ENCODE results near the gene SWI5. TPM values are rescaled to one million over a fixed set of nuclear protein-coding genes. Genes with fewer than 3 reads are reported as not detected.

Gene SWI5
- total and polyA plus RNA-seq, 2 experiments from 2014 or later: 26.6 to 42.5 TPM

DNA sequence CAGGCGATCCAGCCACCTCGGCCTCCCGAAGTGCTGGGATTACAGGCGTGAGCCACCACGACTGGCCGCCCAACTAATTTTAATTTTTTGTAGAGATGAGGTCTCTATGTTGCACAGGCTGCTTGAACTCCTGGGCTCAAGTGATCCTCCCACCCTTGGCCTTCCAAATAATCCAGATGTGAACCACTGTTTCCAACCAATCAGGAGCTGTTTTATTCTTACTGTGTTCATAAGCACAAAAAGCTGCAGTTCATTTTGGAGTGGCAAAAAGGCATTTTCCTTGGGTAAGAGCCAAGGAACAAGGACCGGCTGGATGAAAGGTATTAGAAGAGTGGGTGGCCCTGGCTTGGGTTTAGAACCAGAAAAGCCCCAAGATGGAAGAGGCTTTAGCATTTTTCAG, 59.1 kb downstream of the SWI5 start (continued):
- TF ChIP-seq, protein P1, sequence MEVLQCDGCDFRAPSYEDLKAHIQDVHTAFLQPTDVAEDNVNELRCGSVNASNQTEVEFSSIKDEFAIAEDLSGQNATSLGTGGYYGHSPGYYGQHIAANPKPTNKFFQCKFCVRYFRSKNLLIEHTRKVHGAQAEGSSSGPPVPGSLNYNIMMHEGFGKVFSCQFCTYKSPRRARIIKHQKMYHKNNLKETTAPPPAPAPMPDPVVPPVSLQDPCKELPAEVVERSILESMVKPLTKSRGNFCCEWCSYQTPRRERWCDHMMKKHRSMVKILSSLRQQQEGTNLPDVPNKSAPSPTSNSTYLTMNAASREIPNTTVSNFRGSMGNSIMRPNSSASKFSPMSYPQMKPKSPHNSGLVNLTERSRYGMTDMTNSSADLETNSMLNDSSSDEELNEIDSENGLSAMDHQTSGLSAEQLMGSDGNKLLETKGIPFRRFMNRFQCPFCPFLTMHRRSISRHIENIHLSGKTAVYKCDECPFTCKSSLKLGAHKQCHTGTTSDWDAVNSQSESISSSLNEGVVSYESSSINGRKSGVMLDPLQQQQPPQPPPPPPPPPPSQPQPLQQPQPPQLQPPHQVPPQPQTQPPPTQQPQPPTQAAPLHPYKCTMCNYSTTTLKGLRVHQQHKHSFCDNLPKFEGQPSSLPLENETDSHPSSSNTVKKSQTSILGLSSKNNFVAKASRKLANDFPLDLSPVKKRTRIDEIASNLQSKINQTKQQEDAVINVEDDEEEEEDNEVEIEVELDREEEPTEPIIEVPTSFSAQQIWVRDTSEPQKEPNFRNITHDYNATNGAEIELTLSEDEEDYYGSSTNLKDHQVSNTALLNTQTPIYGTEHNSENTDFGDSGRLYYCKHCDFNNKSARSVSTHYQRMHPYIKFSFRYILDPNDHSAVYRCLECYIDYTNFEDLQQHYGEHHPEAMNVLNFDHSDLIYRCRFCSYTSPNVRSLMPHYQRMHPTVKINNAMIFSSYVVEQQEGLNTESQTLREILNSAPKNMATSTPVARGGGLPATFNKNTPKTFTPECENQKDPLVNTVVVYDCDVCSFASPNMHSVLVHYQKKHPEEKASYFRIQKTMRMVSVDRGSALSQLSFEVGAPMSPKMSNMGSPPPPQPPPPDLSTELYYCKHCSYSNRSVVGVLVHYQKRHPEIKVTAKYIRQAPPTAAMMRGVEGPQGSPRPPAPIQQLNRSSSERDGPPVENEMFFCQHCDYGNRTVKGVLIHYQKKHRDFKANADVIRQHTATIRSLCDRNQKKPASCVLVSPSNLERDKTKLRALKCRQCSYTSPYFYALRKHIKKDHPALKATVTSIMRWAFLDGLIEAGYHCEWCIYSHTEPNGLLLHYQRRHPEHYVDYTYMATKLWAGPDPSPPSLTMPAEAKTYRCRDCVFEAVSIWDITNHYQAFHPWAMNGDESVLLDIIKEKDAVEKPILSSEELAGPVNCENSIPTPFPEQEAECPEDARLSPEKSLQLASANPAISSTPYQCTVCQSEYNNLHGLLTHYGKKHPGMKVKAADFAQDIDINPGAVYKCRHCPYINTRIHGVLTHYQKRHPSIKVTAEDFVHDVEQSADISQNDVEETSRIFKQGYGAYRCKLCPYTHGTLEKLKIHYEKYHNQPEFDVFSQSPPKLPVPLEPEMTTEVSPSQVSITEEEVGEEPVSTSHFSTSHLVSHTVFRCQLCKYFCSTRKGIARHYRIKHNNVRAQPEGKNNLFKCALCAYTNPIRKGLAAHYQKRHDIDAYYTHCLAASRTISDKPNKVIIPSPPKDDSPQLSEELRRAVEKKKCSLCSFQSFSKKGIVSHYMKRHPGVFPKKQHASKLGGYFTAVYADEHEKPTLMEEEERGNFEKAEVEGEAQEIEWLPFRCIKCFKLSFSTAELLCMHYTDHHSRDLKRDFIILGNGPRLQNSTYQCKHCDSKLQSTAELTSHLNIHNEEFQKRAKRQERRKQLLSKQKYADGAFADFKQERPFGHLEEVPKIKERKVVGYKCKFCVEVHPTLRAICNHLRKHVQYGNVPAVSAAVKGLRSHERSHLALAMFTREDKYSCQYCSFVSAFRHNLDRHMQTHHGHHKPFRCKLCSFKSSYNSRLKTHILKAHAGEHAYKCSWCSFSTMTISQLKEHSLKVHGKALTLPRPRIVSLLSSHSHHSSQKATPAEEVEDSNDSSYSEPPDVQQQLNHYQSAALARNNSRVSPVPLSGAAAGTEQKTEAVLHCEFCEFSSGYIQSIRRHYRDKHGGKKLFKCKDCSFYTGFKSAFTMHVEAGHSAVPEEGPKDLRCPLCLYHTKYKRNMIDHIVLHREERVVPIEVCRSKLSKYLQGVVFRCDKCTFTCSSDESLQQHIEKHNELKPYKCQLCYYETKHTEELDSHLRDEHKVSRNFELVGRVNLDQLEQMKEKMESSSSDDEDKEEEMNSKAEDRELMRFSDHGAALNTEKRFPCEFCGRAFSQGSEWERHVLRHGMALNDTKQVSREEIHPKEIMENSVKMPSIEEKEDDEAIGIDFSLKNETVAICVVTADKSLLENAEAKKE (CRISPR knock-in tag; IDR thresholded peaks at IDR 0.05): no peak
- no peak for TF ChIP-seq EZH2phosphoT487 (IDR thresholded peaks at IDR 0.05; ENCODE audit: unreplicated experiment)

DNA sequence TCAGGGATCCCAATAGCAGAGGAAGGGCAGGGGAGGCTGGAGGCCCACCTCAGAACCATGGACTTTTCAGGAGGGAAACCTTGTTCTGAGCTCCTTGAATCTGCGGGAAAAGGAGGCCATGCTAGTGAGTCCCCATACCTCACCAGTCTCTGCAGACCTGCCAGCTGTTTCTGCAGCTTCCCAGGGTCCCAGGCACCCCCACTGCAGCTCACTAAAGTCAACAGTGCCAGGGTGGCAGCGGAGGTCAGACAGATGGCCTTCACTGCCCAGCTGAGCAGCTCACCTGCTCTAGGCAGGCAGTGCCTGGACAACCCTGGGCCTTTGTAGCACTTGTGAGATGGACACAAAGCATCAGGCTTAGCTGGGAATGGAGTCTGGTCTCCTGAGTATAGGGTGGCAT, 59.8 kb downstream of the SWI5 start:
- no peaks in the 10 kb centered on the region for H3K79me2 ChIP-seq (replicated peaks; ENCODE audit: insufficient read depth)
- peaks cover 5% of the 10 kb centered on the region; the same call in 1 of the 2 replicates for H3F3A ChIP-seq (replicated peaks; ENCODE audit: low read depth)
- no peaks in the 10 kb centered on the region for H3K9me2 ChIP-seq (ENCODE audit: insufficient read depth)
- no peaks in the 10 kb centered on the region for H3K4me1 Mint-ChIP-seq
- H3K27me3 Mint-ChIP-seq (ENCODE audit: insufficient read depth, low read depth, poor library complexity): peaks cover 11% of the 10 kb centered on the region
- H3K36me3 ChIP-seq (ENCODE audit: insufficient read depth): no peaks in the 10 kb centered on the region
- H3K27ac ChIP-seq (ENCODE audit: low read depth): no peak overlapping the region
- DNase-seq (ENCODE audit: low spot score): no peak
- TF ChIP-seq, protein P1 (CRISPR knock-in tag; IDR thresholded peaks at IDR 0.05): no peak
- TF ChIP-seq JUNB (IDR thresholded peaks at IDR 0.05; ENCODE audit: unreplicated experiment) (no peak), EZH2phosphoT487 (IDR thresholded peaks at IDR 0.05; ENCODE audit: unreplicated experiment) (no peak), ZNF114 (CRISPR knock-in tag; IDR thresholded peaks at IDR 0.05) (no peak), ZNF331 (CRISPR knock-in tag; IDR thresholded peaks at IDR 0.05; ENCODE audit: low read depth) (no peak), NANOG (IDR thresholded peaks at IDR 0.05; ENCODE audit: borderline replicate concordance) (no peak)
- TF ChIP-seq, protein P2, sequence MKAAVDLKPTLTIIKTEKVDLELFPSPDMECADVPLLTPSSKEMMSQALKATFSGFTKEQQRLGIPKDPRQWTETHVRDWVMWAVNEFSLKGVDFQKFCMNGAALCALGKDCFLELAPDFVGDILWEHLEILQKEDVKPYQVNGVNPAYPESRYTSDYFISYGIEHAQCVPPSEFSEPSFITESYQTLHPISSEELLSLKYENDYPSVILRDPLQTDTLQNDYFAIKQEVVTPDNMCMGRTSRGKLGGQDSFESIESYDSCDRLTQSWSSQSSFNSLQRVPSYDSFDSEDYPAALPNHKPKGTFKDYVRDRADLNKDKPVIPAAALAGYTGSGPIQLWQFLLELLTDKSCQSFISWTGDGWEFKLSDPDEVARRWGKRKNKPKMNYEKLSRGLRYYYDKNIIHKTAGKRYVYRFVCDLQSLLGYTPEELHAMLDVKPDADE (IDR thresholded peaks at IDR 0.05): no peak
- no peaks in the 10 kb centered on the region for H3K27me3 ChIP-seq (ENCODE audit: insufficient read depth)
- H3K9me3 Mint-ChIP-seq: 0 out of 3 replicates have a peak, but pooled peaks cover 3% of the 10 kb centered on the region
- H3K27ac Mint-ChIP-seq: no peak overlapping the region
- no peaks in the 10 kb centered on the region for H4K20me1 ChIP-seq (replicated peaks; ENCODE audit: insufficient read depth)
- no peak overlapping the region for H2AFZ ChIP-seq
- H3K4me3 Mint-ChIP-seq: no peak overlapping the region
- H3K4me3 ChIP-seq: no peak overlapping the region
- H3K36me3 Mint-ChIP-seq (ENCODE audit: low read depth): peaks cover 2% of the 10 kb centered on the region; the same call in 1 of the 3 replicates
- no peaks in the 10 kb centered on the region for H3K4me1 ChIP-seq (ENCODE audit: insufficient read depth)
- no peak overlapping the region for H3K4me2 ChIP-seq
- no peak for ATAC-seq
